Upper lobe of left lung (tissue), 4 donors: Measurements from ENCODE around the gene OIT3.

Source experiments
- CTCF ChIP-seq, 6 experiments: fragments of 450-650 bp in 4 of 6; fragments of 200-600 bp in 2 of 6; sonication (generic) in 2 of 6; IDR thresholded peaks; one replicate each; pipeline ENCODE4 v1.5.1; 2016 to 2019; ENCODE audit warnings: antibody characterized with exemption in 6 of 6
- POLR2A ChIP-seq, 4 donors: fragments of 450-650 bp; IDR thresholded peaks; one replicate each; pipeline ENCODE4 v1.5.1; 2016 to 2017; ENCODE audit warnings: antibody characterized with exemption in 4 of 4, mild to moderate bottlenecking in 2 of 4
- POLR2AphosphoS5 ChIP-seq, 2 donors: sonication (generic); formaldehyde crosslinking; IDR thresholded peaks; one replicate each; pipeline ENCODE4 v1.5.1; 2017; ENCODE audit warnings: antibody characterized with exemption in 2 of 2

GRCh38 chr10:72883861-72884260 is 9.7 kb upstream of the OIT3 start:
- no peak for TF ChIP-seq POLR2A (IDR thresholded peaks at IDR 0.05)
- TF ChIP-seq CTCF (IDR thresholded peaks at IDR 0.05), result no peak
- TF ChIP-seq POLR2AphosphoS5 (IDR thresholded peaks at IDR 0.05), result no peak
